Panc1 (cell line): ENCODE data around the gene ACTR5.

Source experiments
- POLR2AphosphoS5 ChIP-seq: IDR thresholded peaks from 2 replicates; pipeline ENCODE4 v1.6.1; 2012; ENCODE audit warnings: mild to moderate bottlenecking, low read depth, low read length, moderate library complexity
- SIN3A ChIP-seq: IDR thresholded peaks from 2 replicates; pipeline ENCODE4 v1.6.1; 2012; ENCODE audit warnings: low read depth, mild to moderate bottlenecking, low read length, moderate library complexity, borderline replicate concordance; ENCODE audit not compliant: insufficient read depth
- TCF7L2 ChIP-seq: IDR thresholded peaks from 2 replicates; pipeline ENCODE4 v1.6.1; 2011; ENCODE audit warnings: mild to moderate bottlenecking, low read depth, low read length, inconsistent platforms
- TF ChIP-seq, protein P1 (sequence below): fragments of 450-650 bp; IDR thresholded peaks from 2 replicates; pipeline ENCODE4 v1.5.1; 2017; ENCODE audit warnings: mild to moderate bottlenecking
- TF ChIP-seq, protein P2 (sequence below), 2 experiments: IDR thresholded peaks; 2 replicates each; pipeline ENCODE4 v1.6.1; 2011 to 2012; ENCODE audit warnings: low read depth in 2 of 2, control low read depth in 1 of 2, low read length in 1 of 2, mild to moderate bottlenecking in 1 of 2, moderate library complexity in 1 of 2; ENCODE audit not compliant: insufficient read depth in 1 of 2

DNA sequence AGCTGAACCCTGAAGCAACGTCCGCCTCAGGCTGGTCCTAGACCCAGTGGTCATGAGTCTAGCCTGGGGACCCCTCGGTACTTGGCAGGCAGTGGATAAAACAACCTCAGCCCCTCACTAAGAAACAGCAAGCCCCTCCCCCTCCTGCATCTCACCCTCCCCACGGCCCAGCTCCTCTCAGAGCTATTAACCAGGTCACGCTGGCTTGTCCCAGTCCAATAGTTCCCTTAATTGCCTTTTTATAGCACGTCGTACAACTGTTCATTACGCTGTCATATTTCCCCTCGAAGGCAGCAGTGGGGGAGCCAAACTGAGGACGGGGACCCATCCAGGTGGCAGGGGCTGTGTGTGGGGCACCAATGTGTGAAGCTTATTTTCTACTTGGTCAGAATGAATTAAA, 32.6 kb upstream of the ACTR5 start:
- TF ChIP-seq POLR2AphosphoS5 = no peak
- TF ChIP-seq, protein P1, sequence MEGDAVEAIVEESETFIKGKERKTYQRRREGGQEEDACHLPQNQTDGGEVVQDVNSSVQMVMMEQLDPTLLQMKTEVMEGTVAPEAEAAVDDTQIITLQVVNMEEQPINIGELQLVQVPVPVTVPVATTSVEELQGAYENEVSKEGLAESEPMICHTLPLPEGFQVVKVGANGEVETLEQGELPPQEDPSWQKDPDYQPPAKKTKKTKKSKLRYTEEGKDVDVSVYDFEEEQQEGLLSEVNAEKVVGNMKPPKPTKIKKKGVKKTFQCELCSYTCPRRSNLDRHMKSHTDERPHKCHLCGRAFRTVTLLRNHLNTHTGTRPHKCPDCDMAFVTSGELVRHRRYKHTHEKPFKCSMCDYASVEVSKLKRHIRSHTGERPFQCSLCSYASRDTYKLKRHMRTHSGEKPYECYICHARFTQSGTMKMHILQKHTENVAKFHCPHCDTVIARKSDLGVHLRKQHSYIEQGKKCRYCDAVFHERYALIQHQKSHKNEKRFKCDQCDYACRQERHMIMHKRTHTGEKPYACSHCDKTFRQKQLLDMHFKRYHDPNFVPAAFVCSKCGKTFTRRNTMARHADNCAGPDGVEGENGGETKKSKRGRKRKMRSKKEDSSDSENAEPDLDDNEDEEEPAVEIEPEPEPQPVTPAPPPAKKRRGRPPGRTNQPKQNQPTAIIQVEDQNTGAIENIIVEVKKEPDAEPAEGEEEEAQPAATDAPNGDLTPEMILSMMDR = no peak
- no peak for TF ChIP-seq SIN3A
- TF ChIP-seq, protein P2, sequence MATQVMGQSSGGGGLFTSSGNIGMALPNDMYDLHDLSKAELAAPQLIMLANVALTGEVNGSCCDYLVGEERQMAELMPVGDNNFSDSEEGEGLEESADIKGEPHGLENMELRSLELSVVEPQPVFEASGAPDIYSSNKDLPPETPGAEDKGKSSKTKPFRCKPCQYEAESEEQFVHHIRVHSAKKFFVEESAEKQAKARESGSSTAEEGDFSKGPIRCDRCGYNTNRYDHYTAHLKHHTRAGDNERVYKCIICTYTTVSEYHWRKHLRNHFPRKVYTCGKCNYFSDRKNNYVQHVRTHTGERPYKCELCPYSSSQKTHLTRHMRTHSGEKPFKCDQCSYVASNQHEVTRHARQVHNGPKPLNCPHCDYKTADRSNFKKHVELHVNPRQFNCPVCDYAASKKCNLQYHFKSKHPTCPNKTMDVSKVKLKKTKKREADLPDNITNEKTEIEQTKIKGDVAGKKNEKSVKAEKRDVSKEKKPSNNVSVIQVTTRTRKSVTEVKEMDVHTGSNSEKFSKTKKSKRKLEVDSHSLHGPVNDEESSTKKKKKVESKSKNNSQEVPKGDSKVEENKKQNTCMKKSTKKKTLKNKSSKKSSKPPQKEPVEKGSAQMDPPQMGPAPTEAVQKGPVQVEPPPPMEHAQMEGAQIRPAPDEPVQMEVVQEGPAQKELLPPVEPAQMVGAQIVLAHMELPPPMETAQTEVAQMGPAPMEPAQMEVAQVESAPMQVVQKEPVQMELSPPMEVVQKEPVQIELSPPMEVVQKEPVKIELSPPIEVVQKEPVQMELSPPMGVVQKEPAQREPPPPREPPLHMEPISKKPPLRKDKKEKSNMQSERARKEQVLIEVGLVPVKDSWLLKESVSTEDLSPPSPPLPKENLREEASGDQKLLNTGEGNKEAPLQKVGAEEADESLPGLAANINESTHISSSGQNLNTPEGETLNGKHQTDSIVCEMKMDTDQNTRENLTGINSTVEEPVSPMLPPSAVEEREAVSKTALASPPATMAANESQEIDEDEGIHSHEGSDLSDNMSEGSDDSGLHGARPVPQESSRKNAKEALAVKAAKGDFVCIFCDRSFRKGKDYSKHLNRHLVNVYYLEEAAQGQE (IDR thresholded peaks at IDR 0.05; ENCODE audit: insufficient read depth in 1 of 2, low read depth in 2 of 2, low read length in 1 of 2) = no peak
- no peak for TF ChIP-seq TCF7L2
